Activated CD4-positive, alpha-beta memory T cell treated with anti-CD3 and anti-CD28 coated beads for 36 hours (primary cell): ENCODE results near the gene SMPDL3A. TPM values are rescaled to one million over a fixed set of nuclear protein-coding genes. Genes with fewer than 3 reads are reported as not detected.

Source experiments
- CTCF ChIA-PET: fragments of 350-600 bp; sonication (Branson Sonifier 250); formaldehyde crosslinking; loops from one replicate; lab custom pipeline; 2021; ENCODE audit warnings: antibody characterized with exemption, inconsistent platforms; lab: Charles Lee
- POLR2A ChIA-PET: fragments of 350-600 bp; sonication (Branson Sonifier 250); formaldehyde crosslinking; loops from one replicate; lab custom pipeline; 2021; ENCODE audit warnings: antibody characterized with exemption; lab: Charles Lee
- DNase-seq: peaks from one replicate; pipeline ENCODE4 v3.0.0-alpha.2; 2020
- H3K27ac Mint-ChIP-seq: one replicate; pipeline ENCODE4 v1.8.0; 2021; ENCODE audit warnings: mixed read lengths
- H3K27me3 Mint-ChIP-seq: one replicate; pipeline ENCODE4 v1.8.0; 2021; ENCODE audit warnings: mixed read lengths
- H3K36me3 Mint-ChIP-seq: one replicate; pipeline ENCODE4 v1.8.0; 2021; ENCODE audit warnings: mixed read lengths
- H3K4me1 Mint-ChIP-seq: one replicate; pipeline ENCODE4 v1.8.0; 2021; ENCODE audit warnings: low read depth, mixed read lengths
- H3K4me3 Mint-ChIP-seq: one replicate; pipeline ENCODE4 v1.8.0; 2021; ENCODE audit warnings: mild to moderate bottlenecking, mixed read lengths
- H3K9me3 Mint-ChIP-seq: one replicate; pipeline ENCODE4 v1.8.0; 2021; ENCODE audit warnings: mixed read lengths
- intact Hi-C: fragments of 100-400 bp; cut with micrococcal nuclease; formaldehyde crosslinking; loops from one replicate; pipeline ENCODE4 v1.15.1; 2023
- total RNA-seq, 2 experiments: library from RNA; stranded (reverse); gene quantifications; one replicate each; pipeline ENCODE4 v1.2.3, GENCODE V29; 2021

The SMPDL3A gene
- total RNA-seq, 2 experiments from 2014 or later, result 0.17 to 0.21 TPM

DNA sequence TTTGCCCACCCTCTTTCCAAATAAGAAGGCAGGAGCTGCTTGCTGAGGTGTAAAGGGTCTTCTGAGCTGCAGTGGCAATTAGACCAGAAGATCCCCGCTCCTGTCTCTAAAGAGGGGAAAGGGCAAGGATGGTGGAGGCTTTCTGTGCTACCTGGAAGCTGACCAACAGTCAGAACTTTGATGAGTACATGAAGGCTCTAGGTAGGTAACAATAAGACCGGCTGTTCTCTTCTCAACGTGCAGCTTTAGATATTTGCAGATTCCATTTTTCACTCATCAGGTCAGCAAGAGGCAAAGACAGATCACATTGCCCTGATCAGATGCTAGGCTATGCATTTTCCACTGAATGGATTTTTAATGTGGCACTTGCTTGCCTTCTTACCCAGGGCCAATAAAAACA, 9.4 kb upstream of the SMPDL3A start, which contains the start of gene FABP7:
TSS of gene FABP7 (plus strand) at position 50 of the 400 bp plus-strand sequence. CDS start at position 129, 79 bp downstream.
- H3K27ac Mint-ChIP-seq, result no peak within 1 kb of the TSS
- intact Hi-C loops, result no loop called here
- ChIA-PET CTCF (no interaction called here), POLR2A (no interaction called here)
- no peaks in the 10 kb centered on the region for H3K4me1 Mint-ChIP-seq
- H3K27me3 Mint-ChIP-seq, result no peaks in the 10 kb centered on the region
- H3K9me3 Mint-ChIP-seq, result no peaks in the 10 kb centered on the region
- H3K36me3 Mint-ChIP-seq, result no peaks in the 10 kb centered on the region
- no peak within 1 kb of the TSS for H3K4me3 Mint-ChIP-seq
- no peak for DNase-seq

DNA sequence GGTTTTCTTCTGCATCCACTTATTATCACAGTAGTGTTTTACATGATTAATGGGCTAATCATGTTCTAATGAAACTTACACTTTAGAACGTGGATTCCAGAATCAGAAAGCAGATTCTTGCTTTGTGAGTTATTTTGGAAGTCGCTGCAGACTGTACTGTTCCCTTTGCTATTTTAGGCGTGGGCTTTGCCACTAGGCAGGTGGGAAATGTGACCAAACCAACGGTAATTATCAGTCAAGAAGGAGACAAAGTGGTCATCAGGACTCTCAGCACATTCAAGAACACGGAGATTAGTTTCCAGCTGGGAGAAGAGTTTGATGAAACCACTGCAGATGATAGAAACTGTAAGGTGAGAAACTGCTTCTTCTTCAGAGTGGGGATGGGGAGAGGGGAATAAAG, 8.9 kb upstream of the SMPDL3A start:
- DNase-seq, result no peak
- ChIA-PET POLR2A (no interaction called here), CTCF (no interaction called here)
- intact Hi-C loops, result no loop called here
- Mint-ChIP-seq H3K36me3 (no peaks in the 10 kb centered on the region), H3K9me3 (no peaks in the 10 kb centered on the region), H3K4me1 (no peaks in the 10 kb centered on the region), H3K27me3 (no peaks in the 10 kb centered on the region), H3K4me3 (no peak overlapping the region), H3K27ac (no peak overlapping the region)

DNA sequence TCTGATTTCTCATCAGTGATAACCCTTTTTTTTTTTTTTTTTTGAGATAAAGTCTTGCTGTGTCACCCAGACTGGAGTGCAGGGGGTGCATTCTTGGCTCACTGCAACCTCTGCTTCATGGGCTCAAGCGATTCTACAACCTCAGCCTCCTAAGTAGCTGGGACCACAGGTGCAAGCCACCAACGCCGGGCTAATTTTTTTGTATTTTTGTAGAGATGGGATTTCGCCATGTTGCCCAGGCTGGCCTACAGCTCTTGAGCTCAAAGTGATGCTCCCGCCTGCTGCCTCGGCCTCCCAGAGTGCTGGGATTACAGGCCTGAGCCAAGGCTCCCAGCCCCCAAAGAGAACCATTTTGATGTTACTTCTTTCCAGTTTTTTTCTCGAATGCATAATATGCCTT, 7.3 kb upstream of the SMPDL3A start:
- DNase-seq, result no peak
- intact Hi-C loops, result no loop called here
- H3K4me1 Mint-ChIP-seq, result no peaks in the 10 kb centered on the region
- ChIA-PET POLR2A (no interaction called here), CTCF (no interaction called here)
- no peaks in the 10 kb centered on the region for H3K36me3 Mint-ChIP-seq
- H3K27ac Mint-ChIP-seq, result no peak overlapping the region
- H3K27me3 Mint-ChIP-seq, result peaks cover 3% of the 10 kb centered on the region
- H3K4me3 Mint-ChIP-seq, result no peak overlapping the region
- no peaks in the 10 kb centered on the region for H3K9me3 Mint-ChIP-seq

DNA sequence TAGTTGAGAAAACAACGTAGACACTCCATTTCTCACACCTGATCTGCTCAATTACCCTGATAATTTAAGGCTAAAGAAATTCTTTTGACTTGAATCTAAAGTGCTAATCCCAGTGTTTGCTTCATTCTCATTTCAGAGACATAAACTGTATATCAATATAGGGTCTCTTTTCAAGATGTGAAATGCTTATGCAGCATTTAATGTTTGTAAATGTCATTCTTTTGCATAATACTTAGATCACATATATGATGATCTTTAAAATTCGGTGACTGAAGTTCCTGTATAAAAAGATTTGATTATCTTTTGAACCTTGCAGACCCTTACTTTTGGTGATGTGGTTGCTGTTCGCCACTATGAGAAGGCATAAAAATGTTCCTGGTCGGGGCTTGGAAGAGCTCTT, 5.7 kb upstream of the SMPDL3A start:
- CTCF ChIA-PET, result no interaction called here

DNA sequence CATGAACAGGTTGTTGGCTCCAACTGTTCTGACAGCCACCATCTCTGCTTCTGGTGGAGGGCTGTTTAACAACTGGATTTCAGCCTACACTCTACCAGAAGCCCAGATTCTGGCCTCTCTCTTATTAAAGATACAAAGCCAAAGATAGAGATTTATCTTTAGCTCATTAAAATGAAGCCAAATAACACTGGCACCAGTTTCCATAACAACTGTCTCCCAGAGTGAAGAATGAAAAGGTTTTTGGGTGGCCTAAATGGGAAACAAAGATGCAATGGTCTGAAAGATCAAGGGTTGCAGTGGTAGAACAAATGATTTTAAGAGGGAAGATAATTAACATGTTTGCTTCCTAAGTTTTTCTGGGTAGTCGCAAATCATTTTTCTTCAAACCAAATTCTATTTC, 3.2 kb upstream of the SMPDL3A start:
- CTCF ChIA-PET, result no interaction called here
- intact Hi-C loops, result no loop called here
- no peaks in the 10 kb centered on the region for H3K9me3 Mint-ChIP-seq

More for the DNA sequence above, 5.7 kb upstream of the SMPDL3A start:
- POLR2A ChIA-PET, result no interaction called here
- Mint-ChIP-seq H3K27ac (no peak overlapping the region), H3K4me1 (no peaks in the 10 kb centered on the region), H3K36me3 (no peaks in the 10 kb centered on the region), H3K4me3 (no peak overlapping the region), H3K9me3 (no peaks in the 10 kb centered on the region), H3K27me3 (peaks cover 16% of the 10 kb centered on the region)
- intact Hi-C loops, result no loop called here
- DNase-seq, result no peak

DNA sequence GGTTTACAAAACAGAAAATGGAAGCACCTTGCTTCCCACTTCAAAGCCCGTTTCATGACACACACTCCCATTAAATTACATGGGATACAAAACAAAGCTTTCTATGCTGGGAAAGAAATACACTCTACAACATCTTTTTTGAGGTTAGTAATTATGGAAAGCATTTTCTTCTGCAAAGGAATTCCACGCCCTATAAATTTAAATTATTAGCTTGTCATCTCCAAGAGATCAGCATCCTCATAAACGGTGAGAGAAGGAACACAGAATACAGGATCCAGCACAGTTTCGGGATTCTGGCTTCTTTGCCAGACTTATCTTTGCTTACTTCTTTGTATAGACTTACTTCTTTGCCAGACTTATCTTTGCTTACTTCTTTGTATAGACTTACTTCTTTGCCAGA, 1.3 kb upstream of the SMPDL3A start:
- intact Hi-C loops, result no loop called here
- Mint-ChIP-seq H3K9me3 (no peaks in the 10 kb centered on the region), H3K4me1 (peaks cover 16% of the 10 kb centered on the region), H3K27ac (no peak overlapping the region), H3K4me3 (no peak overlapping the region), H3K27me3 (peaks cover 48% of the 10 kb centered on the region), H3K36me3 (no peaks in the 10 kb centered on the region)
- ChIA-PET POLR2A (no interaction called here), CTCF (no interaction called here)
- DNase-seq, result no peak

More for the DNA sequence above, 3.2 kb upstream of the SMPDL3A start:
- Mint-ChIP-seq H3K4me3 (no peak overlapping the region), H3K27ac (no peak overlapping the region), H3K27me3 (peaks cover 37% of the 10 kb centered on the region), H3K4me1 (peaks cover 16% of the 10 kb centered on the region), H3K36me3 (no peaks in the 10 kb centered on the region)
- POLR2A ChIA-PET, result no interaction called here
- DNase-seq, result no peak

DNA sequence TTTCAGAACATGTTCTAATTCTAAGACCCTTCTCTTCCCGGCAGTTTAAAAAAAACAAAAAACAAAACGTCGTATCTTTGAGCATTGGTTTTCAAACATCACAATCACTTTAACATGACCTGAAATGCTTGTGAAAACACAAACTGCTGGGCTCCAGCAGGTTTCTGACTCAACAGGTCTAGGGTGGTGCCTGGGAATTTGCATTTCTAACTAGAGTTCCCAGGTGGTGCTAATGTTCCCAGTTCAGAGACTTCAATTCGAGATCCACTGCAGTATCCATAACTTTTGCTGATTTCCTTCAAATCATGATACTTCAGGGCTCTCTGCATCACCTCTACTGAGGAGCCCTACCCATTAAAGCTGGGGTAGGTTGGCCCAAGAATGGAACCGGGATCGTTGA, 850 bp upstream of the SMPDL3A start:
- CTCF ChIA-PET, result interaction anchor here (0.7 to 1.8 kb wide), 2 partner anchors 10 to 51 kb away, joined by 3 to 7 read pairs; no protein-coding TSS in a partner anchor
- Mint-ChIP-seq H3K9me3 (no peaks in the 10 kb centered on the region), H3K4me1 (peaks cover 16% of the 10 kb centered on the region), H3K4me3 (no peak overlapping the region), H3K27ac (no peak overlapping the region), H3K27me3 (peaks cover 52% of the 10 kb centered on the region), H3K36me3 (no peaks in the 10 kb centered on the region)
- intact Hi-C loops, result no loop called here
- no peak for DNase-seq
- POLR2A ChIA-PET, result no interaction called here

DNA sequence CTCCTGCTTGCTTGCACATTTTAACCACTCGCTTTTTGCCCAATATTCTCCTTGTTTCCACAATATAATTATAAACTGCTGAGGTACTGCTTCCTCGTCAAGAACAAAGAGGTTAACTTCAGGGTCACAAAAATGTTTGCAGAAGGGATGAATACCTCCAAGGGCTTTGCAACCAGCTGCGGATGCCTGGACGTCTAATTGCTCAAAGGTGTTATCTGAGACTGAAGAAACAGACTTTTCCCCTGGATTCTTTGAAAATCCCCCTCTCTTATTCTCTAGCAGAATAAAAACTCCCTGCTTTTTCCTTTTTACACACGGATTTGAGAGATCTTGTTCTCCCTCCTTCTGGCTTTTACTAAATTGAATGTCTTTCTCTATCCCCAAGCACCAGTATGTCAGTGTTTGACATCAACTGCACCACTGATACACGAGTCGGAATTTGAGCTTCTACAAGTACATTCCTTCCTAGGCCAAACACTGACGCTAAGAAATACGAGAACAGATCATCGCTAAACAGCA, 336 bp upstream of the SMPDL3A start:
- Mint-ChIP-seq H3K9me3 (no peaks in the 10 kb centered on the region), H3K4me3 (peak overlapping the region; percentile 77), H3K27ac (no peak overlapping the region), H3K4me1 (peaks cover 16% of the 10 kb centered on the region), H3K27me3 (peaks cover 52% of the 10 kb centered on the region), H3K36me3 (no peaks in the 10 kb centered on the region)
- ChIA-PET CTCF (interaction anchor here (0.7 to 1.8 kb wide), 2 partner anchors 10 to 51 kb away, joined by 3 to 7 read pairs; no protein-coding TSS in a partner anchor), POLR2A (no interaction called here)
- intact Hi-C loops, result no loop called here
- no peak for DNase-seq

DNA sequence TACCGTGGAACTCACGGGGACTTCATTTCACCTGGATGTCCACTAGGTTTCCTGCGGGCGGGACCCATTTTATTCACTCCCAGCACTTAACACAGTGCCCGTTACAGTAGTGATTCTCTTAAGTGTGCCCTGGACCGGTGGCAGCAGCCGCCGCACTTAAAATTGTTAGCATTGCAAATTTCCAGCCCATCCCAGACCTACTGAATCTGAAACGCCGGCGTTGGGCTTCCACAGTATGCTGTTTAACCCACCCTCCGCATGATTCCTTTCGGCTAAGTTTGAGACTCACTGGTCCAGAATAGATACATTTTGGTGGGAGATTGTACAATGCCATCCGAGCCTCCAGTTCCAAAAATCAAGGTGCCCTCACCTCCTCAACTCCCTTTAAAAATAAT, 967 bp downstream of the SMPDL3A start:
- intact Hi-C loops, result no loop called here
- no peak overlapping the region for H3K27ac Mint-ChIP-seq

DNA sequence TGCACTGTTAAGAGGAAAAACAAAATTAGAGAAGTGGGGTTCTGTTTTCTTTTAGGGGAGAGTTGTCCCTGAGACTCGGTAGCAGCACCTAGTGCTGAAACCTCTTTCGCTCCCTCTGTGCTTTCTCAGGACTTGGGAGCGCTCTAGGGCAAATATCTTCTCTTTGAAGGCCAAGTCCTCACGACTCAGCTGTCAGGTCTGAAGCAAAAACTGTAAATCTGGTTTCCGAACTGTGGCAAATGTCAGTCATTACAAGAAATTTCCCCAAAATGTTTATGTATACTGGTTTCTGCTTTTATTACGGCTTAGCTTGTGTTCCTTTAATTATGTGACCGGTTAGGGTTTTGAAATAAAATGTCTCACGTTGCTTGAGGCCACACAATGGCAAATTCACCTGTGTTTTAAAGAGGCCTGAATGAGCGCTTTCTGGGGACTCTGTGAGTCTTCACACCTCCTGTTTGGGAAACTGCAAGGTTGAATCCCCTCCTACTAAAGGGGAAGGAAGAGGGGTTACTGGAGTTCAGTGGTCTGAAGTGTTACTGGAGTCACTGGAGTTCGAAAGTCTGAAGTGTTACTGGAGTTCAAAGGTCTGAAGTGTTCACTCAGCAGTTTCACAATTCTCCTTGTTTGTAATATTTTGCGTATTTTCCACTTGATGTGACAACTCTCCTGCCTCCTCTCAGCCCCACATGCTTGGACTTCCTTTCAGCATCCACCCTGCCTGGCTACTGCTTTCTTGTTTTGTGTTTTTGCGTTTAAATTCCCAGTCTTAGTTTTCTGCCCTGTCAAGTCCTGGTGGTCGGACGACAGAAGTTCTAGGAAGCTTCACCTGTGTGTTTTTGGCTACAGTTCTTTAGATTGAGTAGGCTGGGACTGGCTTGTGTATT, 1.6 kb downstream of the SMPDL3A start:
- no peak for DNase-seq
- peaks cover 52% of the 10 kb centered on the region for H3K27me3 Mint-ChIP-seq
- no peaks in the 10 kb centered on the region for H3K9me3 Mint-ChIP-seq
- no peak overlapping the region for H3K4me3 Mint-ChIP-seq
- ChIA-PET CTCF (no interaction called here), POLR2A (no interaction called here)
- H3K4me1 Mint-ChIP-seq, result peaks cover 16% of the 10 kb centered on the region
- no peak overlapping the region for H3K27ac Mint-ChIP-seq
- H3K36me3 Mint-ChIP-seq, result no peaks in the 10 kb centered on the region
- intact Hi-C loops, result no loop called here

More for the DNA sequence above, 967 bp downstream of the SMPDL3A start:
- peaks cover 16% of the 10 kb centered on the region for H3K4me1 Mint-ChIP-seq
- peaks cover 52% of the 10 kb centered on the region for H3K27me3 Mint-ChIP-seq
- POLR2A ChIA-PET, result interaction anchor here (1.0 kb wide), 1 partner anchor 318 kb away, joined by 3 read pairs; the partner anchor contains the start of gene SERINC1
- H3K36me3 Mint-ChIP-seq, result no peaks in the 10 kb centered on the region
- DNase-seq, result no peak
- no peaks in the 10 kb centered on the region for H3K9me3 Mint-ChIP-seq
- CTCF ChIA-PET, result interaction anchor here (0.6 to 1.8 kb wide), 2 partner anchors 8 to 15 kb away, joined by 3 to 7 read pairs; no protein-coding TSS in a partner anchor
- H3K4me3 Mint-ChIP-seq, result peak overlapping the region; percentile 77

DNA sequence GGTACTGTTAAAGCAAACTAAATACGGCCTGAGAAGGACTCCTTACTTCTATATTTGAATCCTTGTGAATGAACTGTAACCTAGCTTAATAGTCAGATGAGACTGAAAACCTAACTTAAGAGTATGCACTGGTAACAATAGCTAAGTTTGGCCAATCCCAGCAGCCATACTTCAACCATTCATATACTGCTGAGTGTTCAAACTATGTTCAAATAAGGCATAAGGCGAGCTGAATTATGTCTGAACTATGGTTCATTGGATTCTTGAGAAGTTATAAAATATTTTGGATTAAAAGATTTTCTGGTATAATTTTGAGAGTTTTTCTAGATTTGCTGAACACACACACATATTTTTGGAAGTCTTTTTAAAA, 2.2 kb downstream of the SMPDL3A start:
- intact Hi-C loops, result no loop called here
- Mint-ChIP-seq H3K27me3 (peaks cover 50% of the 10 kb centered on the region), H3K36me3 (no peaks in the 10 kb centered on the region), H3K4me3 (no peak overlapping the region), H3K27ac (no peak overlapping the region), H3K4me1 (peaks cover 16% of the 10 kb centered on the region), H3K9me3 (no peaks in the 10 kb centered on the region)
- CTCF ChIA-PET, result no interaction called here
- POLR2A ChIA-PET, result no interaction called here
- DNase-seq, result no peak

DNA sequence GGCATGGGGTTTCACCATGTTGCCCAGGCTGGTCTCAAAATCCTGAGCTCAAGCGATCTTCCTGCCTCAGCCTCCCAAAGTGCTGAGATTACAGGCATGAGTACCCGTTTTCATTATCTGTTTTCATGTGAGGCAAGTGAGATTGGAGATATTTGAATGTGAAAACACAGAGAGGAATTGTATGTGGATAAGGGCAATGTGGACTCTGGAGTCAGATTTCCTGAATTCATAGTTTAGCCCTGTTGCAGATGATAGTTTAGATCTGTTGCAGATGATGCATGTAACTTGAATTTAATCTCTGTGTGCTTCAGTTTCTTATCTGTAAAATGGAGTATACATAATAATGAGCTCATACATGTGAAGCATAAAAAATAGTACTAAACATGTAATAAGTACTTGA, 3.7 kb downstream of the SMPDL3A start:
- ChIA-PET POLR2A (no interaction called here), CTCF (no interaction called here)

More for the DNA sequence above, 3.7 kb downstream of the SMPDL3A start:
- peaks cover 42% of the 10 kb centered on the region for H3K27me3 Mint-ChIP-seq
- H3K36me3 Mint-ChIP-seq, result no peaks in the 10 kb centered on the region
- intact Hi-C loops, result no loop called here
- peaks cover 18% of the 10 kb centered on the region for H3K4me1 Mint-ChIP-seq
- H3K4me3 Mint-ChIP-seq, result no peak overlapping the region
- DNase-seq, result no peak
- no peak overlapping the region for H3K27ac Mint-ChIP-seq
- H3K9me3 Mint-ChIP-seq, result no peaks in the 10 kb centered on the region
